GM12865 (cell line): ENCODE measurements around the gene PRRT1.
"Not testable (repeated sequence)": the region's sequence is repeated elsewhere in the genome, so short reads cannot be mapped to it uniquely, and the experiment has no call there.

Experiments
- DNase-seq: peaks from one replicate; pipeline ENCODE4 v3.0.0; 2010; ENCODE audit warnings: low read depth
- H3K4me3 ChIP-seq: 2 replicates; pipeline ENCODE4 v1.5.1; 2011; ENCODE audit warnings: mild to moderate bottlenecking, low read depth, low read length, control low read depth
- TF ChIP-seq, protein P1 (sequence below): IDR thresholded peaks from 2 replicates; pipeline ENCODE4 v1.5.1; 2011; ENCODE audit warnings: low read length, control low read depth, low read depth, inconsistent platforms; ENCODE audit not compliant: insufficient read depth; ENCODE audit errors: missing control alignments

PRRT1 gene

DNA sequence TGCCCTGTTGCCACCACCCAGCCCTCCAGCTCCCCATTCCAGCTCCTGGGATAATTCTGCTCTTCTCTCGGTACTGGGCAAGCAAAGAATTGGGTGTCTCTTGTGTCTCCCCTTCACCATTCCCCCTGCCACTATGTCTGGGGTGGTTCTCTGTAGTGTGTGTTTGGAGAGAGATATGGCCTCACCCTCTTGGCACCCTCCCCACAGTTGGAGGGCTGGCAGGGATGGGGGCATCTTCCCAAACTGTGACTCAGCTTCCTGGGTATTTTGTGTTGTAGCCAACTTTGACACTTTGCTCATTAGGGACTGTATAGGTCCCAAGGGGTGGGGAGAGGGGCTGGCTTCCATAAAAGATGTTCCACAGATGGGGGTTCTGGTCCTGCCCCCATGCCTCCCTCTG lies 44.3 kb downstream of the PRRT1 start:
- H3K4me3 ChIP-seq = no peak overlapping the region
- TF ChIP-seq, protein P1, sequence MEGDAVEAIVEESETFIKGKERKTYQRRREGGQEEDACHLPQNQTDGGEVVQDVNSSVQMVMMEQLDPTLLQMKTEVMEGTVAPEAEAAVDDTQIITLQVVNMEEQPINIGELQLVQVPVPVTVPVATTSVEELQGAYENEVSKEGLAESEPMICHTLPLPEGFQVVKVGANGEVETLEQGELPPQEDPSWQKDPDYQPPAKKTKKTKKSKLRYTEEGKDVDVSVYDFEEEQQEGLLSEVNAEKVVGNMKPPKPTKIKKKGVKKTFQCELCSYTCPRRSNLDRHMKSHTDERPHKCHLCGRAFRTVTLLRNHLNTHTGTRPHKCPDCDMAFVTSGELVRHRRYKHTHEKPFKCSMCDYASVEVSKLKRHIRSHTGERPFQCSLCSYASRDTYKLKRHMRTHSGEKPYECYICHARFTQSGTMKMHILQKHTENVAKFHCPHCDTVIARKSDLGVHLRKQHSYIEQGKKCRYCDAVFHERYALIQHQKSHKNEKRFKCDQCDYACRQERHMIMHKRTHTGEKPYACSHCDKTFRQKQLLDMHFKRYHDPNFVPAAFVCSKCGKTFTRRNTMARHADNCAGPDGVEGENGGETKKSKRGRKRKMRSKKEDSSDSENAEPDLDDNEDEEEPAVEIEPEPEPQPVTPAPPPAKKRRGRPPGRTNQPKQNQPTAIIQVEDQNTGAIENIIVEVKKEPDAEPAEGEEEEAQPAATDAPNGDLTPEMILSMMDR = no peak
- DNase-seq = no peak

DNA sequence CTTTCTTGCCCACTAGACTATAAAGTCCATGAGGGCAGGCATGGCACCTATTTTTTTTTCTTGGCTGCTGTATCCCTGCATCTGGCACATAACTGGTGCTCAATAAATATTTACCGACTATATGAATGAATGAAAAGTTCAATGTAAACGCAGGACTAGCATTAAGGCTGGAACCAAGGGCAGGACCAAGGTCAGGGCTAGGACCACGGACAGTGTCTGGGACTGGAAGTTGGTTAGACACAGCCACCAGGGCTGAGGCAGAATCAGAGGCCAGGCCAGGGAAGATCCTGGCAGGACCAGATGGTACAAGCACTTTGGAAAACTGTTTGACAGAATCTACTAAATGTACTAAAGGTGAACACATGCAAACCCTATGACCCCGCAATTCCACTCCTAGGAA lies 46.3 kb downstream of the PRRT1 start:
- no peak overlapping the region for H3K4me3 ChIP-seq
- TF ChIP-seq, protein P1 = no peak
- DNase-seq = no peak

DNA sequence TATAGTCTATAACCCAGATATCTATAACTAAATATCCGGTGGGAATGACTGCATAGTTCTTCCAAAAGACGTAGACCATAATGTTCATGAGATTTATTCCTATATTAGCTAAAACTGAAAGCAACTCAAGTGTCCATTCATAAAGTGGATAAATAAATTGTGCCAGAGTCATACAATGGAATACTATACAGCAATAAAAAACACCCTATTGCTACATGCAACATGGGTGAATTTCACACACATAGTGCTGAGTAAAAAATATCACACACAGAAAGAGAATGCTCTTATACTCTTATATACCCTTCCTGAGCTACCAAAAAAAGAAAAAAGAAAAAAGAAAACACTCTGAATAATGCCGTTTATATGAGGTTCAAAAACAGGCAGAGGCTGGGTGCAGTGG lies 49.5 kb downstream of the PRRT1 start:
- H3K4me3 ChIP-seq = no peak overlapping the region
- TF ChIP-seq, protein P1 = no peak
- DNase-seq = no peak

DNA sequence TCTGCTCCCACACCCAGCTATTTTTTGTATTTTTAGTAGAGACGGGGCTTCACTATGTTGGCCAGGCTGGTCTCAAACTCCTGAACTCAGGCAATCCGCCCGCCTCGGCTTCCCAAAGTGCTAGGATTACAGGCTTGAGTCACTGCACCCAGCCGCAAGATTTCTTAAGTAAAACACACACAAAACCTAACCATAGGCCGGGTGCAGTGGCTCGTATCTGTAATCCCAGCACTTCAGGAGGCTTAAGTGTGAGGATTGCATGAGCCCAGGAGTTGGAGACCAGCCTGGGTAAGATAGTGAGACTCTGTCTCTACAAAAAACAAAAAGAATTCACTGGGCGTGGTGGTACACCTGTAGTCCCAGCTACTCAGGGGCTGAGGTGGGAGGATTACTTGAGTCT lies 51.5 kb downstream of the PRRT1 start:
- DNase-seq, H3K4me3 ChIP-seq: not testable (repeated sequence)
